Measurements from ENCODE around the gene FYB2. TPM values are rescaled to one million over a fixed set of nuclear protein-coding genes. Genes with fewer than 3 reads are reported as not detected.

Gene FYB2
- total and polyA plus RNA-seq, 10 donors, result not detected

- Histone ChIP-seq H3K27me3 (replicated peaks in 1 of 7) (peaks cover 0 to 6% (median 0%) of the 10 kb centered on the region in 7 donors), H3K36me3 (no peaks in the 10 kb centered on the region), H3K4me3 (no peak overlapping the region), H3K27ac (no peak overlapping the region), H3K9me3 (no peaks in the 10 kb centered on the region), H3K4me1 (no peaks in the 10 kb centered on the region)
- TF ChIP-seq CTCF (IDR thresholded peaks at IDR 0.05 in 8 of 11, conservative IDR thresholded peaks at IDR 0.05 in 3 of 11) (no peak), POLR2AphosphoS5 (IDR thresholded peaks at IDR 0.05) (no peak), POLR2A (IDR thresholded peaks at IDR 0.05) (no peak)
- intact Hi-C loops (cut with DNase I; ENCODE audit: low total_unique reads), result no loop called here
- WGBS, 5 donors, result 41 to 93% (median 45%) methylated on average over 2 of the region's 2 CpGs
- DNase-seq, result no peak
Observed at GRCh38 chr1:56670350-56670749, 148.9 kb downstream of the FYB2 start.

Other genes starting within 250 kb of the FYB2 start
- 10 to 100 TPM; 40.3 to 90.0 (median 65.6) TPM for gene PLPP3, start 239.8 kb downstream of the FYB2 start, total RNA-seq
- gene PLPP3, start 239.8 kb downstream of the FYB2 start, polyA plus RNA-seq, result 10 to 100 TPM in 2 of 3 donors, 1 to 10 TPM in 1; 6.7 to 16.3 (median 10.5) TPM
- gene PRKAA2, start 174.1 kb downstream of the FYB2 start, total RNA-seq, result 1 to 10 TPM; 1.9 to 6.0 (median 3.6) TPM
- 1 to 10 TPM in 1 of 3 donors, under 1 TPM in 2; 0.24 to 1.3 (median 0.37) TPM for gene PRKAA2, start 174.1 kb downstream of the FYB2 start, polyA plus RNA-seq
- gene C8A, start 35.4 kb upstream of the FYB2 start, total RNA-seq, result not detected
- under 1 TPM in 1 of 3 donors, not detected in 2; 0.03 TPM for gene C8A, start 35.4 kb upstream of the FYB2 start, polyA plus RNA-seq
- not detected for gene C8B, start 146.6 kb upstream of the FYB2 start, total RNA-seq
- not detected for gene C8B, start 146.6 kb upstream of the FYB2 start, polyA plus RNA-seq

Measured in spleen (tissue), 11 donors.